Activated CD4-positive, alpha-beta memory T cell treated with anti-CD3 and anti-CD28 coated beads for 36 hours (primary cell): ENCODE data around the gene KIRREL1. TPM values are rescaled to one million over a fixed set of nuclear protein-coding genes. Genes with fewer than 3 reads are reported as not detected.

Source experiments
- CTCF ChIA-PET: fragments of 350-600 bp; sonication (Branson Sonifier 250); formaldehyde crosslinking; loops from one replicate; lab custom pipeline; 2021; ENCODE audit warnings: antibody characterized with exemption, inconsistent platforms; lab: Charles Lee
- POLR2A ChIA-PET: fragments of 350-600 bp; sonication (Branson Sonifier 250); formaldehyde crosslinking; loops from one replicate; lab custom pipeline; 2021; ENCODE audit warnings: antibody characterized with exemption; lab: Charles Lee
- DNase-seq: peaks from one replicate; pipeline ENCODE4 v3.0.0-alpha.2; 2020
- H3K27ac Mint-ChIP-seq: one replicate; pipeline ENCODE4 v1.8.0; 2021; ENCODE audit warnings: mixed read lengths
- H3K27me3 Mint-ChIP-seq: one replicate; pipeline ENCODE4 v1.8.0; 2021; ENCODE audit warnings: mixed read lengths
- H3K36me3 Mint-ChIP-seq: one replicate; pipeline ENCODE4 v1.8.0; 2021; ENCODE audit warnings: mixed read lengths
- H3K4me1 Mint-ChIP-seq: one replicate; pipeline ENCODE4 v1.8.0; 2021; ENCODE audit warnings: low read depth, mixed read lengths
- H3K4me3 Mint-ChIP-seq: one replicate; pipeline ENCODE4 v1.8.0; 2021; ENCODE audit warnings: mild to moderate bottlenecking, mixed read lengths
- H3K9me3 Mint-ChIP-seq: one replicate; pipeline ENCODE4 v1.8.0; 2021; ENCODE audit warnings: mixed read lengths
- intact Hi-C: fragments of 100-400 bp; cut with micrococcal nuclease; formaldehyde crosslinking; loops from one replicate; pipeline ENCODE4 v1.15.1; 2023
- total RNA-seq, 2 experiments: library from RNA; stranded (reverse); gene quantifications; one replicate each; pipeline ENCODE4 v1.2.3, GENCODE V29; 2021

Gene KIRREL1
- total RNA-seq, 2 experiments from 2014 or later: not detected

DNA sequence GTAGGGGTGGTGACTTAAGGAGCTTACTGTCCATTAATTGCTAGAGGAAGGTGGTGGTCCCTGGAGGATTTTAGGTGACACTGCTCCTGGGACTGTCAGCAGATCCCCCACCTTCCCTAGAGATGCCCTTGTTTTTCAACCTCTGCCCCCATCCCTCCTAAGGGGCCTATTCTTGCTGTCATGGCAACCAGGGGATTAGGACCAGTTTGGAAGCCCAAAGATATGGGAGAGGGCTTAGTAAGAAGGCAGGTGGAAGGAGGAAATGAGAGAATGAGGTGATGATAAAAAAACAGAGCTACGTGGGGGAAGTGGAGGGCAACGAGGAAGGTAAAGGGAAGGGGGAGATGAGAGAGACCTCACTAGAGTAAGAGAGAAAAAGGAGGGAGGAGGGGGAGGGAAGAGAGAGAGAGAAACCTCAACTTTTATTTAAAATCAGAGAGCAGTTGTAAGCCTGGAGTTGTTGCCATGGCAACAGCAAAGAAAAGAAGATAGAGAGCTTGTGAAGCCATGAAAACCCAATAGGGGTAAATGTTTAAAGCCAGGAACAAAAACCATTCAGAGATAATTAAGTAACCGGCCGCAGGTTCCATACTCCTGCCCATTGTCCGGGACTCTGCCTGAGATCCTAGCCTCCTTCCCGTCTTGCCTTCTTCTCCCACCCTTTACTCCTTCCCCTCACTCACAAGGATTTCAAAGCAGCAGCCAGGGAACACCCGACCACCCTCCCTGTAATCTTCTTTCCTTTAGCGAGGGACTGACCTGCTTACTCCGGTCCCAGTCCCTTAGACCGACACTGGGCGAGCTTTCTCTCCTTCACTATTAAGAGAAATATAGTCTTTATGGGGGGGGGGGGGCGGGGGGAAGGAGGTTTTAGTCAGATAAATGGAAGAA is 20.6 kb downstream of the KIRREL1 start:
- no peak overlapping the region for H3K4me3 Mint-ChIP-seq
- H3K4me1 Mint-ChIP-seq: no peaks in the 10 kb centered on the region
- no peaks in the 10 kb centered on the region for H3K9me3 Mint-ChIP-seq
- peaks cover 19% of the 10 kb centered on the region for H3K27me3 Mint-ChIP-seq
- intact Hi-C loops: no loop called here
- POLR2A ChIA-PET: no interaction called here
- H3K27ac Mint-ChIP-seq: no peak overlapping the region
- CTCF ChIA-PET: no interaction called here
- no peak for DNase-seq
- H3K36me3 Mint-ChIP-seq: no peaks in the 10 kb centered on the region

GRCh38 chr1:158014731-158015320 is 21.4 kb downstream of the KIRREL1 start:
- ChIA-PET POLR2A (no interaction called here), CTCF (interaction anchor here (0.9 to 1.3 kb wide), 2 partner anchors 21 to 23 kb away, joined by 3 to 4 read pairs; no protein-coding TSS in a partner anchor)
- Mint-ChIP-seq H3K4me3 (no peak overlapping the region), H3K27ac (no peak overlapping the region), H3K4me1 (no peaks in the 10 kb centered on the region), H3K27me3 (peaks cover 17% of the 10 kb centered on the region), H3K9me3 (no peaks in the 10 kb centered on the region), H3K36me3 (no peaks in the 10 kb centered on the region)
- no peak for DNase-seq
- intact Hi-C loops: no loop called here

DNA sequence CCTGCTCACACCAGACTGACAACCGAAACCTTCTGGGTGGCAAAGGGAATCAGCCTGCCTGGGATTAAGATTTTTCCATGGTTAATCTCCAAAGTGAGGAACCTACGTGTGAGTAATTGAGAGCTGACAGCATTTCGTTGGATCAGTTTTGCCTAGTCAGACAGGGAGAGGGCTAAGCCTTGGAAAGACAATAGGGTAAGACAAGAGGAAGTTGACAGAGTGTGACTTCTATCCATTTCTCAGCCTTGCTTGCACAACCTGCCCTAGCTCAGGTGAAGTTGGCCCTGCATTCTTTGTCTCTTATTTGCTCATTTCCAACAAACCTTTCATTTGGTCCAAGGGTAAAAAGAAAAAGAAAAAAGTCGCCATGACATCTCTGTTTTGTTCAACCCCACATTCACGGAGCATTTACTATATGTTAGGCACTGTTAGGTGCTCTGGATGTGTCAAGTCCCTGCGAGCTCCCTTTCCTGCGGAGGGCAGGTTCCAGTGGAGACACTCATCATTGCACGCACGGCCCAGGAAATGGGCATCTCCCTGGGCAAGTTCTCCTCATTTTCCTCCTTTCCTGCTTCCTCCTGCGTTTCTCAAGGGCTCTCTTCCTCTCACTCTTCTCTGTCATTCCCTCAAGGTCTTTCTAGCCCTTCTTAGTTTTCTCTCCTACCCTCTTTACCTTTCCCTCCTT is 23.3 kb downstream of the KIRREL1 start:
- intact Hi-C loops: no loop called here
- peaks cover 21% of the 10 kb centered on the region for H3K27me3 Mint-ChIP-seq
- H3K4me3 Mint-ChIP-seq: no peak overlapping the region
- DNase-seq: no peak
- ChIA-PET POLR2A (no interaction called here), CTCF (interaction anchor here (0.7 kb wide), 1 partner anchor 25 kb away, joined by 3 read pairs; no protein-coding TSS in a partner anchor)
- no peaks in the 10 kb centered on the region for H3K36me3 Mint-ChIP-seq
- H3K27ac Mint-ChIP-seq: no peak overlapping the region
- H3K9me3 Mint-ChIP-seq: no peaks in the 10 kb centered on the region
- no peaks in the 10 kb centered on the region for H3K4me1 Mint-ChIP-seq

DNA sequence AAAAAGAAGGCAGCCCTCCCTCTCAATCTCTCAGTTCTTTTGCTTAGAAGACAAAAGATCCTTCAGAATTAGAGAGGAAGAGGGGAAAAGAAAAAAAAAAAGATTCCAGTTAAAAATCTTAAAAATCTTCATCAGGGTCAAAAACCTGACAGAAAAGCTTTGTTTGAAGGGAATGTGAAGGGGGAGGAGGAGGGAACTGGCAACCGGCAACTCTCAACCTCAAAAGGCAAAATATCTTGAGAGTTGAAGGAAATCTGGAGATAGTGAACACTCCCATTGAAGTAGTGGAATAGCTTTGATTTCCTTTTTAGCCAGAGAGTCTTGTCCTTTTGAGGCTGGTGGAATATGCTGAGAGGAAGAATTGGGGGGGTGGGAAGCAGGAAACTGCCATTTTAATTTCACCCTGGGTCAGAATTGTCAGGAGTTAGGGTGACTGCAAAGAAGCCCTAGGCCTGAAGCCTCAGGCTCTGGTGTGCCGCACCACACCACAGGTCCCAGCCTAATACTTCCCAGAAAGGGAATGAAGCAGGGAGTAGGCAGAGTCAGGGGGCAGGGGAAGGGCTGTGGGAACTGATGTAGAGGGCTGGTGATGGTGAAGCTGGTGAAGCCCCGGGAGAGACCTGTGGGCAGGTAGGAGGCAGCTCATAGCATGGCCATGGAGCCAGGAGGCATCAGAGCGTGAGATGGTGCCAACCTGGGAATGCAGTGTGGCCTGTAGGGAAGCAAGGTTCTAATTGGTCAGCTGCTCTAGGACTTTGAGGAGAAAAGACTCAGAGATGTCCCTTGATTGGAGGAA is 24.6 kb downstream of the KIRREL1 start:
- Mint-ChIP-seq H3K4me1 (no peaks in the 10 kb centered on the region), H3K9me3 (no peaks in the 10 kb centered on the region), H3K27me3 (peaks cover 21% of the 10 kb centered on the region), H3K36me3 (no peaks in the 10 kb centered on the region), H3K4me3 (no peak overlapping the region), H3K27ac (no peak overlapping the region)
- CTCF ChIA-PET: no interaction called here
- intact Hi-C loops: no loop called here
- DNase-seq: no peak
- POLR2A ChIA-PET: no interaction called here

DNA sequence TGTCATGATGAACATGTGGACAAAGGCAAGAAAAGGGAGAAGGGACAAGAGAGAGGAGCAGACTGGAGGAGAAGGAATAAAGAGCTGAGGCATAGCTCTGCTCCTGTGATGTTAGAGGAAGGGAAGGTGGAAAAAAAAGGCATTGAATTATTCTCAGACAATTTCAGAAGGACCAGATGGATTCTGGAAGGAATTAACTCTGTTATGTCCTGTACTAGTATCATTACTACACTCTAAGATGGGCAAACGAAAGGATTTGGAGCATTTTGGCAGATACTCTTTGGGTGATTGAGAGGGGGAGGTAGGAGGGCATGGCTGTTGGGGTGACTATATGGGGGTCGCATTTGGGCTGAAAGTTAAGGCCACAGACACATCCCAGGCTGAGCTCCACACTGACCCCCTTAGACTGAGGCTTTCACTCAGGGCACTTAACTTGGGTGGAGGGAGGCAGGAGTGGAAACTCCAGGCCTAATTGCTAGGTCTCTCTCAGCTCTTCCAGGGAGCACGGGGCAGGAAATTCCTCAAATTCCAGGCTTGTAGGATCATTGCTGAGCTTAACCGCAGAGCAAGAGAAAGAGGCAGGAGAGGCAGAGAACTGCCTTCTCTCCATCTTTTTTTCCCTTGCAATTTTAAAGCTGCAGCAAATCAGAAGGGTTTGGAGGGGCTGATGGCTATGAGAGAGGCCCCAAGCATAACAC is 25.9 kb downstream of the KIRREL1 start:
- H3K27me3 Mint-ChIP-seq: peaks cover 20% of the 10 kb centered on the region
- H3K4me1 Mint-ChIP-seq: no peaks in the 10 kb centered on the region
- intact Hi-C loops: no loop called here
- ChIA-PET POLR2A (no interaction called here), CTCF (no interaction called here)
- H3K9me3 Mint-ChIP-seq: no peaks in the 10 kb centered on the region
- no peak for DNase-seq
- no peak overlapping the region for H3K4me3 Mint-ChIP-seq
- H3K27ac Mint-ChIP-seq: no peak overlapping the region
- no peaks in the 10 kb centered on the region for H3K36me3 Mint-ChIP-seq

DNA sequence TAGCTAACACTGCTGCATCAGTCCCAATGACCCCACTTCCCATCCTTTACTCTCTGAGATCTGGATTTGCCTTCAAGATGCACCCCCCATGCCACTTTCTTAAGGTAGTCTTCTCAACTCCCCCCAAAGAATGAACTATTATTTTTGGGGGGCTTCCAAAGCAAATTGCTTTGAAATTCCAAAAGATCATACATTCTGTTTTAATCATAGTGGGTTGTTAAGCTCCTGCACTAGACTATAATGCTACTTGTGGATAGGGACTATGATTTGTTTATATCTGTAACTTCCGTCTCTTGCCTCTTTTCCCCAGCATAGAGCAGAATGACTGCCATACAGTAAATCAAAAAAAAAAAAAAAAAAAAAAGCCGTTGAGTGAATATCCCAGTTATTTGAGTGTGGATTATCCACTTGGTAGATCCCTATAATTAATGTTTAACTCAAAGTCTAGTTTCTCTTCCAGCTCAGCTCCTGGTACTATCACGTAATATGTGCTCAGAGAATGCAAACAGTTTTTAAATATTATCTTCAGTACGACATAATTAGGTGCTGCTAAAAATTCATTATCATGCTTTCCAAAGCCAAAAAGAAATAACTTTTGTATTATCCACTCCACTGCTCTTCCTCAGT is 26.9 kb downstream of the KIRREL1 start:
- H3K4me1 Mint-ChIP-seq: no peaks in the 10 kb centered on the region
- no peak overlapping the region for H3K27ac Mint-ChIP-seq
- peaks cover 17% of the 10 kb centered on the region for H3K27me3 Mint-ChIP-seq
- intact Hi-C loops: no loop called here
- ChIA-PET CTCF (no interaction called here), POLR2A (no interaction called here)
- no peak for DNase-seq
- H3K4me3 Mint-ChIP-seq: no peak overlapping the region
- H3K36me3 Mint-ChIP-seq: no peaks in the 10 kb centered on the region
- no peaks in the 10 kb centered on the region for H3K9me3 Mint-ChIP-seq

DNA sequence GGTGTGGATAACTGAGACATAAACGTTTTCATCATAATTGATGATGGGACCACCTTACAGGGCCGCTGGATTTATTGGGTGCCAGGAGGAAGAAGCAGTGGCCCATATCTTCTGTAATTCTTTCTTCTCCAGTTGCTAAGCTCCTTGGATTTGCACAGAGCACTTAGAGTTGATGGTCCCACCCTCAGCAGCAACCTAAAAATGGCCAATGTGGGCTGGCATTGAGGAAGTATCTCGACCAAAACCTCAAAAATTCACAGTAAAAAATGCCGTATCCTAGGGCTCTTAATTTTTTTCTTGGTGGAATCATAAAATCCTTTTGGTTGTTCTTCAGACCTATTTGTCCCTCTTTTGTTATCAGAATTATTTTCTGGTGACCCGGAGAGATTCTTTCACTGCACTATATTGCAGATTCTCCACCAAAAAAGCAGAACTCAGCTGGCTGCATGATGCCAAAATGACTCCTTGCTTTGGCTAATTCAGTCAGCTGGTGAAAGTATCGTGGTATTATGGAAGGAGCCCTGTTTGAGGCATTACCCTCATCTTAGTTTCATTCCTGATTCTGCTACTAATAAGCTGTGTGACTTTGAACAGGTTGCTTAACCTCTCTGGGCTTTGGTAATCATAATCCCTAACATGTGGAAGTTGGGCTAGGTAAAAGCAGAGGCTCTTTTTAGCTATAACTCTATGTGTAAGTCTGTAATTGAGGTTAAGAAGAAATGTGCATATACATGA is 27.6 kb downstream of the KIRREL1 start:
- H3K27ac Mint-ChIP-seq: no peak overlapping the region
- POLR2A ChIA-PET: no interaction called here
- CTCF ChIA-PET: no interaction called here
- no peaks in the 10 kb centered on the region for H3K4me1 Mint-ChIP-seq
- H3K4me3 Mint-ChIP-seq: no peak overlapping the region
- H3K9me3 Mint-ChIP-seq: no peaks in the 10 kb centered on the region
- H3K27me3 Mint-ChIP-seq: peaks cover 17% of the 10 kb centered on the region
- intact Hi-C loops: no loop called here
- DNase-seq: no peak
- no peaks in the 10 kb centered on the region for H3K36me3 Mint-ChIP-seq

DNA sequence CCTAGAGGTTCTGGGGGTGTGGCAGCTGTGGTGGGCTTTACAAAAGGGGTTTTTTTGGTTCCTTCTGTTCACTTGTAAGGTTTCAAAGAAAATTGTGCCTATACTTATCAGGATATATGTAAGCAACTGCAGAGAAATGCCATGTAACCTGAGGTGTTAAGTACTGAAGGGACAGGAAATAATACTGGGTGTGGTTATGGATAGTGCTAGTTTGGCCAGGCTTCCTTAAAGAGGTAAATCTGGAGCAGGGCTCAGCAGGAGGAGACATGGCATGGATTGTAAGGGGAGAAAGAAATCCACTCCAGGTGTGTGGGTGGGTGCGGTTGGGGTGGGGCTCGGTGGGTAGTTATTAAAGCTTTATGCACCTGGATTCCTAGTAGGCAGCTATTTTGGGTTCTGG is 28.3 kb downstream of the KIRREL1 start:
- no peak overlapping the region for H3K4me3 Mint-ChIP-seq
- no peak for DNase-seq
- CTCF ChIA-PET: no interaction called here
- intact Hi-C loops: no loop called here
- no peaks in the 10 kb centered on the region for H3K36me3 Mint-ChIP-seq
- peaks cover 14% of the 10 kb centered on the region for H3K27me3 Mint-ChIP-seq
- H3K27ac Mint-ChIP-seq: no peak overlapping the region
- POLR2A ChIA-PET: no interaction called here
- H3K9me3 Mint-ChIP-seq: no peaks in the 10 kb centered on the region
- no peaks in the 10 kb centered on the region for H3K4me1 Mint-ChIP-seq

DNA sequence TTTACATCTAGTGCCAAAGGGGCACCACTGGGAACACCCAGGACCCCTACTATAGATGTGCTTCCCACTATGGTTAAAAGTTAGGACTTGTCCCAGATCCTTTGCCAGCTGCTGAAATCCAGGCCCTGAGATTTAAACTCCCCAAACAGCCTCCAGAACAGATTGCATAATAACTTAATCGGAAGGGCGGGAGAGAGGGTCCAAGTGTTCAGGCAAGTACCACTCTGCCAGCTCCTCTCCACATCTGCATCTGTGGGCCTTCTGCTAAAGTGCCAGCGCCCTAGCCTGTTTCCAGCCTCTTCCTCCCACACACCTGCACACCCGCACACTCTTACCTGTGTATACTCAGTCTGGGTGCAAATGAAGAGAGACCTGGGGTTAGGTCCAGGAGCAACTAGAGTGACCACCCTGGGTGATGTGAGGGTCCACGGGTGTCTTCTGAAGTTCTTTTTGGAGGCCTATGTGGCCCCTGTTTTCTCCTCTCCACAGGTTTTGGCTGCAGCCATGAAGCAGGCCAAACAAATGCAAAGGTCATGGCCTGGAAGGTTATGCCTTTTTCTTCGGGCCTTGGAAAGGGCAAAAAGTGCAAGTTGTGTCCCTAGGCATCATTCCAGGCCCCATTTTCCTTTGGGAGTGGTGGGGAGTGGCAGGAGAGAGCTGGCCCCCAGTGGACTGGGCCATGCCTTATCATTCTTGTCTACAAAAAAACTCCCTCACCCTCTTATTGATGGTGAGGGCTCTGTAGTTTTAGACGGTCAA is 29.3 kb downstream of the KIRREL1 start:
- POLR2A ChIA-PET: no interaction called here
- H3K27ac Mint-ChIP-seq: no peak overlapping the region
- no peak for DNase-seq
- no peaks in the 10 kb centered on the region for H3K4me1 Mint-ChIP-seq
- H3K36me3 Mint-ChIP-seq: no peaks in the 10 kb centered on the region
- no peak overlapping the region for H3K4me3 Mint-ChIP-seq
- H3K27me3 Mint-ChIP-seq: peaks cover 9% of the 10 kb centered on the region
- H3K9me3 Mint-ChIP-seq: no peaks in the 10 kb centered on the region
- CTCF ChIA-PET: interaction anchor here (1.2 kb wide), 1 partner anchor 11 kb away, joined by 3 read pairs; no protein-coding TSS in a partner anchor
- intact Hi-C loops: no loop called here

- Mint-ChIP-seq H3K4me1 (no peaks in the 10 kb centered on the region), H3K27ac (no peak overlapping the region), H3K4me3 (no peak overlapping the region), H3K9me3 (no peaks in the 10 kb centered on the region), H3K36me3 (no peaks in the 10 kb centered on the region), H3K27me3 (peaks cover 14% of the 10 kb centered on the region)
- POLR2A ChIA-PET: no interaction called here
- no peak for DNase-seq
- CTCF ChIA-PET: no interaction called here
- intact Hi-C loops: no loop called here
These were observed 31.3 kb downstream of the KIRREL1 start for GRCh38 chr1:158024737-158025136.
